DND-41 (cell line): ENCODE results near the gene FAM107B.

Experiments used
- ATAC-seq: fragments of 200-7000 bp; cut with Tn5 transposase; 3 replicates; pipeline ENCODE4 v1.9.1; 2021; ENCODE audit warnings: low read depth; ENCODE audit not compliant: insufficient read depth
- DNase-seq: peaks from one replicate; pipeline ENCODE4 v3.0.0-alpha.2; 2020
- H2AFZ ChIP-seq: 2 replicates; pipeline ENCODE4 v1.6.0; 2012; ENCODE audit warnings: low read depth, low read length
- H3K27ac ChIP-seq: 2 replicates; pipeline ENCODE4 v1.5.1; 2012; ENCODE audit warnings: low read length, inconsistent platforms
- H3K27me3 ChIP-seq: fragments of 200-600 bp; sonication (generic); 2 replicates; pipeline ENCODE4 v1.6.0; 2012; ENCODE audit warnings: low read length, mild to moderate bottlenecking, inconsistent platforms; ENCODE audit not compliant: insufficient read depth, poor library complexity
- H3K36me3 ChIP-seq: 2 replicates; pipeline ENCODE4 v1.5.1; 2012; ENCODE audit warnings: low read length, inconsistent platforms; ENCODE audit not compliant: insufficient read depth
- H3K4me1 ChIP-seq: 2 replicates; pipeline ENCODE4 v1.5.1; 2012; ENCODE audit warnings: mild to moderate bottlenecking, low read length; ENCODE audit not compliant: insufficient read depth
- H3K4me2 ChIP-seq: 2 replicates; pipeline ENCODE4 v1.6.0; 2012; ENCODE audit warnings: mild to moderate bottlenecking, moderate library complexity, low read length, inconsistent platforms; ENCODE audit not compliant: insufficient read depth
- H3K4me3 ChIP-seq, 2 experiments: fragments of 200-600 bp in 1 of 2; shearing (Covaris generic) in 1 of 2; 2 replicates each; pipeline ENCODE4 v1.5.1; 2012 to 2016; ENCODE audit warnings: inconsistent platforms in 2 of 2, low read length in 2 of 2, mild to moderate bottlenecking in 2 of 2, low read depth in 1 of 2, moderate library complexity in 1 of 2
- H3K79me2 ChIP-seq: 2 replicates; pipeline ENCODE4 v1.6.0; 2012; ENCODE audit warnings: low read length, inconsistent platforms; ENCODE audit not compliant: insufficient read depth
- H3K9ac ChIP-seq: 2 replicates; pipeline ENCODE4 v1.6.0; 2012; ENCODE audit warnings: low read depth, mild to moderate bottlenecking, inconsistent platforms, low read length, moderate library complexity
- H3K9me3 ChIP-seq: 2 replicates; pipeline ENCODE4 v1.5.1; 2012; ENCODE audit warnings: low read length, moderate library complexity, mild to moderate bottlenecking, inconsistent platforms; ENCODE audit not compliant: insufficient read depth, severe bottlenecking
- H4K20me1 ChIP-seq: 2 replicates; pipeline ENCODE4 v1.6.0; 2012; ENCODE audit warnings: low read length; ENCODE audit not compliant: insufficient read depth
- CTCF ChIP-seq: IDR thresholded peaks from 2 replicates; pipeline ENCODE4 v1.5.1; 2012; ENCODE audit warnings: borderline replicate concordance, low read length, moderate library complexity, mild to moderate bottlenecking; ENCODE audit not compliant: poor library complexity, severe bottlenecking; ENCODE audit errors: extremely low read depth
- EZH2 ChIP-seq: IDR thresholded peaks from 3 replicates; pipeline ENCODE4 v1.6.1; 2012; ENCODE audit warnings: borderline replicate concordance, low read depth, mild to moderate bottlenecking, moderate library complexity, low read length, inconsistent platforms; ENCODE audit not compliant: severe bottlenecking

Gene FAM107B

GRCh38 chr10:14612873-14613587 is 161.7 kb downstream of the FAM107B start:
- TF ChIP-seq CTCF (no peak), EZH2 (no peak)
- DNase-seq = no peak
- H3K4me1 ChIP-seq = peaks cover 14% of the 10 kb centered on the region

GRCh38 chr10:14611968-14612693 is 162.6 kb downstream of the FAM107B start:
- DNase-seq = no peak
- no peak for TF ChIP-seq EZH2
- no peak for TF ChIP-seq CTCF
- H3K4me2 ChIP-seq = no peak overlapping the region
- H2AFZ ChIP-seq = no peak overlapping the region
- no peaks in the 10 kb centered on the region for H3K36me3 ChIP-seq
- H3K27me3 ChIP-seq = peaks cover 8% of the 10 kb centered on the region
- no peaks in the 10 kb centered on the region for H4K20me1 ChIP-seq
- H3K4me3 ChIP-seq = no peak overlapping the region
- no peak overlapping the region for H3K27ac ChIP-seq
- H3K9ac ChIP-seq = no peak overlapping the region
- no peak for ATAC-seq
- no peaks in the 10 kb centered on the region for H3K79me2 ChIP-seq
- H3K4me1 ChIP-seq = peaks cover 10% of the 10 kb centered on the region
- H3K9me3 ChIP-seq = no peaks in the 10 kb centered on the region

More at GRCh38 chr10:14612873-14613587, 161.7 kb downstream of the FAM107B start:
- Histone ChIP-seq H3K27me3 (peaks cover 8% of the 10 kb centered on the region), H3K79me2 (no peaks in the 10 kb centered on the region), H3K9ac (no peak overlapping the region), H4K20me1 (no peaks in the 10 kb centered on the region), H3K27ac (no peak overlapping the region), H3K36me3 (no peaks in the 10 kb centered on the region), H2AFZ (no peak overlapping the region), H3K9me3 (no peaks in the 10 kb centered on the region), H3K4me2 (no peak overlapping the region), H3K4me3 (no peak overlapping the region)
- no peak for ATAC-seq

- no peak overlapping the region for H3K4me2 ChIP-seq
Measured at GRCh38 chr10:14609178-14609577, 165.5 kb downstream of the FAM107B start.

More at GRCh38 chr10:14609178-14609577, 165.5 kb downstream of the FAM107B start:
- TF ChIP-seq EZH2 = no peak
- TF ChIP-seq CTCF = no peak
- Histone ChIP-seq H3K9ac (no peak overlapping the region), H3K4me1 (no peaks in the 10 kb centered on the region), H3K36me3 (no peaks in the 10 kb centered on the region), H2AFZ (no peak overlapping the region), H3K27ac (no peak overlapping the region), H4K20me1 (no peaks in the 10 kb centered on the region), H3K79me2 (no peaks in the 10 kb centered on the region), H3K27me3 (peaks cover 11% of the 10 kb centered on the region), H3K4me3 (no peak overlapping the region), H3K9me3 (no peaks in the 10 kb centered on the region)
- ATAC-seq (no peak), DNase-seq (no peak)
